Adipose tissue (tissue), 3 donors: Measurements from ENCODE around the gene LRIT2. TPM values are rescaled to one million over a fixed set of nuclear protein-coding genes. Genes with fewer than 3 reads are reported as not detected.

Source experiments
- H3K27ac ChIP-seq: one replicate; pipeline ENCODE4 v1.5.1; 2013; ENCODE audit warnings: low read depth, low read length
- WGBS, 3 donors: extraction: QIAGEN DNeasy Blood & Tissue Kit; methylation state at CpG; one replicate each; pipeline ENCODE4 v1.1.7; 2013; 5-methylcytosine and 5-hydroxymethylcytosine counted together
- polyA plus RNA-seq, 3 donors: library from polyadenylated mRNA; stranded (reverse); fragments of 200-250 nt; gene quantifications; one replicate each; pipeline ENCODE4 v1.2.3, GENCODE V29; 2013
- donor health status: healthy with polysubstance abuse.
- donor health status: Bipolar disorder and iron deficiency.
- donor health status: healthy.

Gene LRIT2
- polyA plus RNA-seq, 3 donors, result not detected

DNA sequence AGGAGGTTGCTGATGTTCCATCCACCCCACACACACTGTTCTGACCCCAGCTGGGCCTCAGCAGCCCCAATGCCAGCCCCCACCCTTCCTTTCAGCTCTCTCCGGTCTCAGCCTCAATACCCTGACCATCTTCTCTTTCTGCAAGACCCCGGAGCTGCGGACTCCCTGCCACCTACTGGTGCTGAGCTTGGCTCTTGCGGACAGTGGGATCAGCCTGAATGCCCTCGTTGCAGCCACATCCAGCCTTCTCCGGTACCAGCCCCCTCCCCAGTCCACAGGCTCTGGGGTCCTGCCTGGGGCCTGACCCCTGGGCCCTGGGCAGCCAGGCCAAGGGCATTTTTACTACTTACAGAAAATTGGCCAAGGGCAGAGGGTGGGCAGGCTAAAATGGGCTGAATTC, 22.2 kb upstream of the LRIT2 start:
- WGBS, 3 donors, result 74 to 84% (median 79%) methylated on average over 6 of the region's 6 CpGs

DNA sequence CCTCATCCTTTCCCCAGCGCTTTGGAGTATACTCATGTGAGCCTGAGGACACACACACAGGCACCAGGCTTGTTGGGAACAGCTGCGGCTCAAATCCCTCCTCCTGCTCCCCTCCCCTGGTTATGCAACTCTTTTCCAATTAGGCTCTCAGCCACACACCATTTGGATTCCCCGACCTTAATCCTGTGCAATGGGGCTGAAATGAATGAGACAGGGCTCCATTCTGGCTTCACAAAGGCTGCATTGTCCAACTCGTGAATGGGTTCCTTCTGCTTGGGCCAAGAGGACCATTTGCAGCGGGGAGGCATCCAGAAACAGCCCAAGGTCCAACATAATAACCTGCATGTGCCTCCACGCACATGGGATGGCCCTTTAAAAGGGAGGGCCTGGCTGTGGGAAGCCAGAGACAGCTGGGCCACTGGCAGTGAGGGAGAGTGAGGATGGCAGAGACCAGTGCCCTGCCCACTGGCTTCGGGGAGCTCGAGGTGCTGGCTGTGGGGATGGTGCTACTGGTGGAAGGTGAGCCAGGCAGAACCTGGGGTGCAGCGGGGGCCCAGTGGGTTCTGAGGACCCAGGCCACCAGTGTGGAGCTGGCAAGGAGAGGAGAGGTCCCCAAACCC, 19.4 kb upstream of the LRIT2 start, which contains the start of gene RGR:
Gene RGR, plus strand, starts transcription at position 403 of the 620 bp plus-strand sequence. Its CDS starts 38 bp downstream, at position 441.
- H3K27ac ChIP-seq, result no peak within 1 kb of the TSS

More for the DNA sequence above, 22.2 kb upstream of the LRIT2 start:
- no peak overlapping the region for H3K27ac ChIP-seq

DNA sequence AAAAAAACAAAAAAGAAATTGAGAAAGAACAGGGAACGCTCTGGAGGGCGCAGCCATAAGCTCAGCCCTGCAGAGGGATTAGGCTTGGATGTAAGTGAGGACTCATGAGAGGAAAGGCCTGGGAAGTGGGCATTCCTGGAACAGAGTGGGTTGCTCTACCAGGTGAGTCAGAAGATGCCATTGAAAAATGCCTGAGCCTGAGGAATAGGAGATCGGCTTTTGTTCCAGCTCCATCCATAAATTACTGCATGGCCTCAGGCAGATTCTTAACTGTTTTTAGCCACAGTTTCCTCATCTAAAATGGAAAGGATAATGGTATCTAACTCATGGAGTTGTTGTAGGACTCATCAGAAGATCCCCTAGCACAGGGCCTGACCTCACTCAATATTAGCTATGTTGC, 18.4 kb upstream of the LRIT2 start:
- H3K27ac ChIP-seq, result no peak overlapping the region
- 91 to 100% (median 91%) methylated on average over 3 of the region's 3 CpGs for WGBS, 3 donors

More for the DNA sequence above, 19.4 kb upstream of the LRIT2 start, which contains the start of gene RGR:
- WGBS, 3 donors, result 40 to 62% (median 62%) methylated on average over 9 of the region's 9 CpGs

DNA sequence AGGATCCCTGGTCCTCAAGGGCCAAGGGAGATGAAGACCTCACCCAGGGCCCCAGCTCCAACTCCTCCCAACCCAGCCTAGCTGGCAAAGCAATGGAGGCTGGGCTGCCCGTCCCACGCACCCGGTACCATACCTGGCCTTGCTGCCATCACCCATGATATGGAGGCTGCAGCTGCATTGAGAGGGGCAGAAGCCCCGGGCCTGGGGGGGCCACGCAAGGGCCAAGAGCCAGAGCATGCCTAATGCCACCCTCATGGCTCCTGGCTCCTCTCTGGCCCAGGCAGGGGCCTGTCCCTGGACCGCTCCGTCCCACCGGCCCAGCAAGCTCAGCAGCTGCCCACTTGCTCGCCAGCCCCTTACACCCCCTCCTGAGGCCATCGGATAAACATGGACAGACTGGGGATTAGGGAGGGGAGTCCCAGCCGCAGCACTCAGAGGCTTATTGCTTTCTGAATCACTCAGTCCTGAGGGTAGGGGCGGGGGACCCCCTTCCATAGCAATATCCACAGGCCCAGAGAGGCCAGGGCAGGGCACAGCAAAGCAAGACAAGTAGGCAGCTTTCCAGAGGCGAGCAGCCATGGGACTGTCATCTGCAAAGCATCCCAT, 15.9 kb upstream of the LRIT2 start, which contains the start of gene LRIT1:
Gene LRIT1, minus strand, starts transcription at position 362 of the 606 bp plus-strand sequence. Its CDS starts 107 bp downstream, at position 255.
- WGBS, 3 donors, result 78 to 84% (median 84%) methylated on average over 13 of the region's 13 CpGs
- H3K27ac ChIP-seq, result no peak within 1 kb of the TSS

DNA sequence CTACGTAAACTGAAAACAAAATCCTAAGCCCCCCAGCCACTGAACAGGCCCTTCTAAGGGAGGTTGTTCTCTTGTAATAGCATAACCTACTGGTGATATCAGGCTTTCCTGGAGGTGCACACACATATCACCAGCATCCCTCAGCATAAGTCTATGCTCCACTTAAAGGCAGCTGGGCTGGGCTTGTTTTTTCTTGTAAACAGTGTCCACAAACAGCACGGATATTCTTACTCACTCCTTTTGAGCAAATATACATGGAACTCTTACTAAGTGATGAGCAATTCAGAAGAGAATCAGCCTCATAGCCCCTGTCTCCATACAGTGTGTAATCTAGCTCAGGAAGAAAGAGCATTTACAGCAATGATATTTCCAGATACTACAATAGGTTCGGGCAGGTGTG, 13.6 kb upstream of the LRIT2 start:
- 78 to 88% (median 85%) methylated on average over 3 of the region's 3 CpGs for WGBS, 3 donors
- H3K27ac ChIP-seq, result no peak overlapping the region

DNA sequence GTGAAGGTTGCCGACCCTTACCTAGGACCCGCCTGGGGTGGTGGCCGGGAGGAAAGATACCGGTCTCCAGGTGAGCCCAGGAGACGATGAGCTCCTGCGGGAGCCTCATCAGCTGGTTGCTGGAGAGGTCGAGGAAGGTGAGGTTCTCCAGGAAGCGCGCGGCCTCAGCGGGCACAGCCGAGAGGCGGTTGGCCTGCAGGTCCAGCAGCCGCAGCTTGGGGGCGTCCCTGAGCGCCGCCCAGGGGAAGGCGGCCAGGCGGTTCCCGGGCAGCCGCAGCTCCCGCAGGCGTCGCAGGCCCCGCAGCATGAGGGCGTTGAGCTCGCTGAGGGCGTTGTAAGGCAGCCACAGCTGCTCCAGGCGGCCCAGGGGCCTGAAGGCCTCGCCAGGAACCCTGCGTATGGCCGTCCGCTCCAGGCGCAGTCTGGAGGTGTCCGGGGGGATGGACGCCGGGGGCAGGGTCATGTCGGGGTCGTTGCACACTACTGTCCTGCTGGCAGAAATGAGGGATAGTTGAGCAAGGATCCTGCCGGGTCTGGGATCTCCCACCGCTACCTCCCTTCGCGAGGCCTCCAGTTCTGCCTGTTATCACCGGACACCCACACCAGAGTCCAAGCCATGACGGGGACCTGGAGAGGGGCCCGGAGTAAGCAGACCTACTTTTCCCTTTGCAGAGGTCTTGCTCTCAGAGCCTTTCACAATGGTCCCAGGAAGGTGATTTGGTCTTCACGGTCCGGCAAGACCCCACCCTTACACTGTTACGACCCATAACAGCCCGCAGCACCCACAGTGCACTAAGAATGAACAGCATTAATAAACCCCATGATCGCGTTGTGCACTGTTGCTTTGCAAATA, 12.1 kb upstream of the LRIT2 start:
- 44 to 61% (median 50%) methylated on average over 40 to 52 of the region's 52 CpGs for WGBS, 3 donors
- no peak overlapping the region for H3K27ac ChIP-seq

DNA sequence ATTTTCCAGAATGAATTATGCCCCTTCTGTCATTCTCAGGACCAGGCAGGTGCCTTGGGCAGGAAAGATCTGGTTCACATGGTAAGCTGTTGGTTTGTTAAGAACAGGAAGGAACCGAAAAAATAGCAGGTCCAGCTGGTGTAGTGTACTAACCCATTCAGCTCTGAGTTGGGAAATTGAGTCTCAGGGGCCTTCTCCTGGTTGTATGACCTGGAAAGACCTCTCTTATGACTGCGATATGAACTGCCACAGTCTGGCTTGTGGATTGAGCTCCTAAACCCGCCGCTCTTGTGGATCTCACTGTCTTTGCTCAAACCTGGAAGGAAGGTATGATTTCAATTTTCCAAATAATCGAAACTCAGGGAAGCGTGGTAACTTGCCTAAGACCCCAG, 11.5 kb upstream of the LRIT2 start:
- H3K27ac ChIP-seq, result no peak overlapping the region
- WGBS, 3 donors, result 77 to 78% (median 77%) methylated on average over 6 of the region's 6 CpGs

DNA sequence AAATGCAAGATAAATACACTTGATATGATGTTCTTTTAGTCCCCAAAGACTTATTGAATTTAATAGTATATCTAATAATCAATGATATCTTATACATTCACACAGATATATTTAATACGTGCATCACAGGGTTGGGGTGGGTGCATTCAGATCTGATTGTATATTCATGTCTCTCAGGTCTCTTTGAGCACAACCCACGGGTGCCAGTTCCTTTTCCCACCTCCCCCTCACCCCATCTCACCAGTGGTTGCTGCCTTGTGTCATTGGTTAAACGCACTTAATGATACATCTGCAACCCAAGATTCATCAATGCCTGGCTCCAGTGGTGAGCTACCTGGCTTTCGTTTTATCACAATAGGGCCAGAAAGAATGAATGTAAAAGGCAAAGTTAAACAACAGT, 9.8 kb upstream of the LRIT2 start:
- H3K27ac ChIP-seq, result no peak overlapping the region
- WGBS, 3 donors, result 74 to 78% (median 76%) methylated on average over 4 of the region's 4 CpGs

DNA sequence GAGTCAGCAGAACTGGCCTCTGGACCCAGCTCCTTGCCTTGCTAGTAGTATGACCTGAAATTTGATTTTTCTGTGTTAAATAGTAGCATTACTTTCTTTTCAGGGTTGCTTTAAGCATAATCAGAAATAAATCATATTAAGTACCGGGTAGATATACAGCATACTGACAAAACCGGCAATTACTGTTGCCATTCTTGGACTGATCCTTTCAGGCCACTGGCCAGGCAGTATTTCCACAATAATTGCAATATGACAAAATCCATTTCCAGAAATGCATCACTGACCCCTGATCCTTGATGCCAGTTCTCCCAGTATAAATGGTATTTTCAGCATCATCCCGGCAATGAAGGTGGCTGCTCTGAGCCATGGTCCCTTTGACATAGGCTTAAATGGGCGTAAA, 9.1 kb upstream of the LRIT2 start:
- 79 to 92% (median 82%) methylated on average over 4 of the region's 4 CpGs for WGBS, 3 donors
- no peak overlapping the region for H3K27ac ChIP-seq

DNA sequence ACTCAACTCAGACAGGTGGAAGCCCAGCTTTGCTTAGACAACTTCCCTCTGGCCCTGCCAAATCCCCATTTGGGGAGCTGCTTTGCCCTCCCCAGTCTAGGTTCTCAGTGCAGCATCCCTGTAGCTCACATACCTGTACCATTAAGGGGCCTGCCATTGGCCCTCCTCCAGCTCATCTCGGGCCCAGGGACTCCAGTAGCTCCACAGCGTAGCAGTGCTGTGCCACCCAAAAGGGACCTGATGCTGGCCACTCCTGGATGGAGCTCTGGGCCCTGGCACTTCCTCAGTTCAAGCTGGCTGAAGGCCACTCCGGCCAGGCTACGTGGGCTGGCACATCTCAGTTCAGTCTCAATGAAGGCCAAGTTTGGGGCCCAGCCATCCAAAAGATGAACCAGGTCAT, 8.6 kb upstream of the LRIT2 start:
- WGBS, 3 donors, result 73 to 90% (median 87%) methylated on average over 4 of the region's 4 CpGs
- no peak overlapping the region for H3K27ac ChIP-seq

DNA sequence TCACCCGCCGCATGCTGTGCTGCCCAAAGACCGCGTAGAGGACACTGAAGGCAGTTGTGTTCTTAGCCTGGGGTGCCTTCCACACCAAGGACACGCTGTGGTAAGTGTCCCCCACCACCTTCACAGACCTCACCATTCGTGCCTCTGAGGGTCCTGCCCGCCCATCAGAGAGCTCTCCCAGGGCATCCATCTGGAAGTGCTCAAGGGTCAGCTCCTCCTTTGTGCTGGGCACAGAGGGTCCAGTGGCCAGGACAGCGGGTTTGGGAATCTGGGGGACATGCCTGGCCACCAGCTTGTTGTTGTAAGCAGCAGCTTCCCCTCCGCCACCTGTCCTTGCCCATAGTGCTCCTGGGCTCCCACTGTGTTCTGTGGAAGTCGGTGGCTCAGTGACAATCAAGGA, 7.0 kb upstream of the LRIT2 start:
- no peak overlapping the region for H3K27ac ChIP-seq
- WGBS, 3 donors, result 85 to 89% (median 87%) methylated on average over 10 of the region's 10 CpGs

DNA sequence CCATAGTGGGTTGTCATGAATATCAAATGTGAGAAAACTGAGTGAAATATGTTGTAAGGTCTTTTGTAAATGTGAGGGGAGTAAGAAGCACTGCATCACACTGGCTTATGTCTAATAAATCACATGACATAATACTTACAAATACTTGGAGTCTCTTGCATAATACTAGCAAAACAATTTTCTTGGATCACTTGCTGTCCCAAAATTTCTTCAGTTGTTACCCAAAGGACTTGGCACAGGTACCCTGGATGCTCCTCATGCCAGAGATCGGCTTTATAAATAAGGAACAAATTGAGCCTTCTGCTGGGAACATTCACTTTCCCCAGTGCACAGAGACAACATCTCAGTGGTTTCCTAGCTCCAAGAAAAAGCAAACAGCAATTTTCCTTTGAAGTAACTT, 5.0 kb upstream of the LRIT2 start:
- WGBS, 3 donors, result 64 to 73% (median 69%) methylated on average over 1 of the region's 1 CpG
- no peak overlapping the region for H3K27ac ChIP-seq

DNA sequence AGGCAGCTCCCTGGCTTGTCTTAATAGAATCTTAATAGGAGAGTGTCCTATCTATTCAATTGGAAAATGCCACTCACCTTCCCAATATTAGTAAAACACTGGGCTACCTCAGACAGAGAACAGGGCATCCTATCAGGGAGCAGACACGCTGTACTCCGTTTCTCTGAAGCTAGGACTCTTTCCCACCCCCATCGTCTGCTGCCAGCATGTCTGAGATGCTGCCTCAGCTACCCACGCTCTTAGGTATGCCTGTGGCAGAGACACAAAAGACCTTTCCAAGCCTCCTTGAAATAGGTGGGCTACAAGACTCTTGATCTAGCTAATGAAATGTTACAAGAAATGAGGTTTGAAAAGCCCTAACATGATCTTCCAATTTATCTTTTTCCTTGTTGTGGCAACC, 2.5 kb upstream of the LRIT2 start:
- WGBS, 3 donors, result 66 to 76% (median 67%) methylated on average over 4 of the region's 4 CpGs
- no peak overlapping the region for H3K27ac ChIP-seq

DNA sequence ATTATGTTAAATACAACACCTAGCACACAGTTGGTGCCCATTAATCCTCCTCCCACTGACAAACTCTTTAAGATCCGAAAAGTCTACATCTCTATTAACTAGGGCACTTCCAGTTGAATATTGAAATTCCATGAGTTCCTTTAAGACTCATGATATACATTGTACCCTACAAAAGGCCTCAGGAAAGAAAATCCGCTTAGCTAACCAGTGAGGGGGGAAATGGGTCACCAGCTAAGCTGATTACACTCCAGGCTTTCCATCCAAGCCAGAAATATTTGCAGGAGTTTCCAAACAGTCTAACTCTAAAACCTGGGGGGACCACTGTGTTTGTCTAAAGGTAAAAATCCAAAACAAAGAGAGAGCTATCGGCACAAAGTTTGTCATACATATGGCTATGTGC, 1.3 kb upstream of the LRIT2 start:
- WGBS, 3 donors, result 61 to 84% (median 76%) methylated on average over 3 of the region's 3 CpGs

DNA sequence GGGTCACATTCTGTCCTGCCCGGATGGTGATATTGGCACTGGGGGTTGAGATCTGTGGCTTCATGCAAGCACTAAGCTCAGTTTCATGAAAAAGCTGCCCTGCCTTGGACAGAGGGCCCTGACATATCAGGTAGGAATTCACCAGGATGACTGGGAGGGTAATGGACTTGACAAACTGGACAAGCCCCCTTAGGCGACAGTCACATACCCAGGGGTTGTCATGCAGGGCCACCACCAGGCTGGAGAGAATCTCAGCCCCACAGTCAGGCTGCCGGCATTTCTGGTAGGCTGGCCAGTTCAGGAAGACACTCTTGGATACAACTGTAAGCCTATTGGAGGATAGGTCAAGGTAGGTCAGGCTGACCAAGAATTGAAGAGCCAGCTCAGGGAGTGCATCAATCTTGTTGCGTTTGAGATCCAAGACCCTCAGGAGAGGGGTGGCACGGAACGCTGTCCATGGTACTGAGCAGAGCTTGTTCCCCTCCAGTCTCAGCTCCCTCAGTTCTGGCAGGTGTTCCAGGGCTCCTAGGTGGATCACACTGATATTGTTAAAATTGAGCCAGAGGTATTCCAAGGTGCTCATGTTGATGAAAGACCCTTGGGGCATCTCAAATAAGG, 824 bp downstream of the LRIT2 start:
- 47 to 56% (median 51%) methylated on average over 6 of the region's 6 CpGs for WGBS, 3 donors

More for the DNA sequence above, 1.3 kb upstream of the LRIT2 start:
- H3K27ac ChIP-seq, result no peak overlapping the region

DNA sequence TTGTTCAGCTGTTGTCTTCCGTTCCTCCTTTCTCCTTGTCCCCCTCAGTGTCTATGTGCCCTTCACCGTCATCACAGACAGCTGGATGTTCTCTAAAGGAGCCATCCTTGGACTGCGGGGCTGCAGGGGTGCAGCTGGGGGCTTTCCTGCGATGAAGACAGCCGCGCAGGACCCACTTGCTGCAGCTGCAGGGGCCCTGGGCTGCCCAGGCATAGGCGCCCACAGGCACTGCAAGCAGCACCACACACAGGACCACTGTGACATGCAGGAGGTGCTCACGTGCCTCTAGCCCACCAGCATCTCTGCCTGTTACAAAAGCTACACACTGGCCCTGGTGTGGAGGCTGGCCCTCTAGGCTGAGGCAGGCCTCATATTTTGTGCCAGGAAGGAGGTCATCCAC, 3.4 kb downstream of the LRIT2 start:
- WGBS, 3 donors, result 74 to 84% (median 79%) methylated on average over 7 to 8 of the region's 8 CpGs

More for the DNA sequence above, 824 bp downstream of the LRIT2 start:
- H3K27ac ChIP-seq, result no peak overlapping the region

DNA sequence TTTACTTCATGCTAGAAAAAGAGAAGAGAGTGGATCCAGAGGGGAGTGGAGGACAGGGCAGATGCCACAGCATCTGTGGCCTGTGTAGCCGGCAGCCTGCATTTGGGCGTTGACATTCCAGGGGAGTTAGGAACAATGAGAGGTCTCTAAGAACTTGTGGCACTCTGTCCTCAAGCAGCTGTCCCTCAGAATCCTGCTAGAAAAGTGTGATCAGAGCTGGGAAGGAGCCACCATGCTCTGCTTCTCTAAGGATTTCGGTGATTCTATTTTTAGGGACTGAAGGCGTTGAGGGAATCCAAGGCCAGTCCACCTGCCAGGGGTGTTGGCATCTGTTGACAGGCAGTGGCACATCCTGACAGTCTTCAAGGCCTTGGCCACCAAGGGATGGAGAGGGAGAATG, 7.6 kb downstream of the LRIT2 start:
- no peak overlapping the region for H3K27ac ChIP-seq
- 75 to 92% (median 88%) methylated on average over 4 of the region's 4 CpGs for WGBS, 3 donors

More for the DNA sequence above, 3.4 kb downstream of the LRIT2 start:
- no peak overlapping the region for H3K27ac ChIP-seq

DNA sequence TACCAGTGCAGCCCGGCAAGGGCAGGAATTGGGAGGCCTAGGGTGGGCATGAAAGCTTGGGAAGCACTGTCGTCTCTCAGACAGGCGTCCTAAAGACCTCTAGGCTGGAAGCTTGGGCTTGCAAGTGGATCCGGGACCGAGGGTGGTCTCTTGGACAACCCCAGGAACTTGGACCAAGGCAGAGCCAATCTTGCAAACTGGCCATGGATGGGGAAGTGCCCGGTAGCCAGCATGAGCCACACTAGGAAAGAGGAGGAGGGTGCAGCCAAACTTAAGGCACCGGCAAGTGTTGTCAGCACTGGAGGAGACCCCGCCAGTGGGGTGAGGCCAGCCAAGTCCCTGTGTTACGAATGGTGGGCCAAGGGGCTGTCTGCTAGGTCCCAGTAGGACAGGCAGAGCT, 8.5 kb downstream of the LRIT2 start:
- H3K27ac ChIP-seq, result no peak overlapping the region
- WGBS, 3 donors, result 78 to 91% (median 88%) methylated on average over 9 of the region's 9 CpGs
